Measurements from ENCODE around the gene TMEM87B. TPM values are rescaled to one million over a fixed set of nuclear protein-coding genes. Genes with fewer than 3 reads are reported as not detected.

TMEM87B gene
- total RNA-seq, result 65.6 and 77.0 TPM in 2 replicates

GRCh38 chr2:112054847-112055729 lies at the start of gene TMEM87B:
TMEM87B (plus strand) TSS chr2:112055269; CDS start chr2:112055592, 323 bp downstream.

GRCh38 chr2:112138159-112139032 lies 83.3 kb downstream of the TMEM87B start, which contains the start of gene FBLN7:
FBLN7 (plus strand) TSS chr2:112138385; CDS start chr2:112138656, 271 bp downstream.

Other genes starting within 250 kb of the TMEM87B start
- 43.8 and 98.6 TPM in 2 replicates for gene ANAPC1, start 171.1 kb upstream of the TMEM87B start, total RNA-seq
- 0.14 and 0.44 TPM in 2 replicates for gene MERTK, start 156.7 kb upstream of the TMEM87B start, total RNA-seq
- gene FBLN7, start 83.1 kb downstream of the TMEM87B start, total RNA-seq, result 0.66 and 2.9 TPM in 2 replicates
- 2.1 and 7.0 TPM in 2 replicates for gene ZC3H8, start 199.8 kb downstream of the TMEM87B start, total RNA-seq
- 2.4 and 2.7 TPM in 2 replicates for gene ZC3H6, start 220.3 kb downstream of the TMEM87B start, total RNA-seq

Data from placental pericyte (primary cell).